Right kidney (tissue), 1 donor: ENCODE data around the gene MARVELD1.

Experiments used
- DNase-seq: peaks from one replicate; pipeline ENCODE4 v3.0.0-alpha.2; 2016

MARVELD1 gene

GRCh38 chr10:97752956-97753355, 39.4 kb downstream of the MARVELD1 start:
- DNase-seq = no peak

- no peak for DNase-seq
These were observed 41.2 kb downstream of the MARVELD1 start for GRCh38 chr10:97754726-97755125.

GRCh38 chr10:97755718-97756117, 42.2 kb downstream of the MARVELD1 start:
- DNase-seq = no peak

DNA sequence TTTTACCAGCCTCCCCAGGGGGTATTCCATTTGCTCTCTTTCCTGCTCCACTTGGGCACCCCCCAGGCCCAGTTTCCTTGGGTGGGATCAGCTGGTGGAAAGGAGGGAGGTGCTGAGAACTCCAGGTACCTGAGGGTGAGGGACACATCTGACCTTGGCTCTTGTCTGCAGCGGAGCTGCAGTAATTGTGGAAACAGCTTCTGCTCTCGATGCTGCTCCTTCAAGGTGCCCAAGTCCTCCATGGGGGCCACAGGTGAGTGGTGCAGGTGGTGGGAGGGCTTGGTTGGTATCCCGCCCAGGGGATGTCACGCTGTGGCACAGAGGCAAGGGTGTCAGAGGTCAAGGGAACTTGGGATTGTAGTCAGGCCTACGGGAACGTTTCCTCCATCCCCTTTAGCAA, 43.9 kb downstream of the MARVELD1 start:
- no peak for DNase-seq

DNA sequence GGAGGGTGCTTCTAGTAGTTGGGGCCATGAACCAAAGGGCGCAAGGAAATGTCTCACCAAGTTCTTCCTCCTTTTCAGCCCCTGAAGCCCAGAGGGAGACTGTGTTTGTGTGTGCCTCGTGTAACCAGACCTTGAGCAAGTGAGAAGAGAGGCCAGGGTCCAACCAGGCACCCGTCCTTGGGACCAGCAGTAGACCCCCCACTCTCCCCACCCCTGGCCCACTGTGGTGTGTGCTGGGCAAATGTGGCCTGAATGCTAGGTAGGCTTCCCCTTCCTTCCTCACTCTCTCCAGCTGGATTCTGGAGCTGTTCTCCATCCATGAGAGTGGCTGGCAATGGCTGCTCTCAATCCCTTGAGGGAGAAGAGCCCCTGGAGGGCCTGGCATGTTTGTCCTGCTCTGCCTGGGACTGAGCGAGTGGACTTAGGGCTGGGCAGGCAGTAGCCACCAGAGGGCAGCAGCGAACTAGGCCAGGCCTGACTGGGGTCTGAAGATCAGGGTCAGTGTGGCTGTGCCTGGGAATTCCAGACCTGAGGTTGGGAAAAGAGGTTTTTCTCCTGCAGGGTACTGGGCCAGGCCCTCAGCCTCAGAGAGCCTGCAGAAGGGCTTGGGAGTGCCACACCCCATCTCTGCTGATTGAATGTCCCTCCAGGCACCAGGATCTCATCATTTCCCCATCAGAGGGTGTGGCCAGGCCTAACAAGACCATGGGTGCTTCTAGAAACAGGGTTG, 45.8 kb downstream of the MARVELD1 start:
- DNase-seq = peak; percentile 49

DNA sequence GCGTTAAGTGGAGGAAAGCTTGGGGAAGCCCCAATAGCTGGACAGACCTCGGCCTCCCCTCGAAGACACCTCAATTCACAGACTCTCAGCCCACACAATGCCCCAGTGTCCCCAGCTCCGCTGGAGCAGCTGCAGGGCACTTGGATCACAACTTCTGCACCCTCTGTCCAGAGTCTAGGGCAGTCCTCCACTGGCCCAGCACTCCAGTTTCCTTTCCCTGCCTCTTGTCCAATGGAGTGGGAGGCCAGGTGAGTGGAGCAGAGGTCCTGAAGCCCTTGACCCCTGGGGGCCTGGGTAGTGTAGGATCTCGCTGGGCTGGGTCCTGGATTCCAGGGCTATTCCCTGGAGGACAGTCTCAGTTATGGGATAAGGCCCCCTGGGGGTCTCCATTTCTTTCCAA, 46.4 kb downstream of the MARVELD1 start:
- no peak for DNase-seq

GRCh38 chr10:97760461-97761257, 47.1 kb downstream of the MARVELD1 start:
- DNase-seq = no peak

DNA sequence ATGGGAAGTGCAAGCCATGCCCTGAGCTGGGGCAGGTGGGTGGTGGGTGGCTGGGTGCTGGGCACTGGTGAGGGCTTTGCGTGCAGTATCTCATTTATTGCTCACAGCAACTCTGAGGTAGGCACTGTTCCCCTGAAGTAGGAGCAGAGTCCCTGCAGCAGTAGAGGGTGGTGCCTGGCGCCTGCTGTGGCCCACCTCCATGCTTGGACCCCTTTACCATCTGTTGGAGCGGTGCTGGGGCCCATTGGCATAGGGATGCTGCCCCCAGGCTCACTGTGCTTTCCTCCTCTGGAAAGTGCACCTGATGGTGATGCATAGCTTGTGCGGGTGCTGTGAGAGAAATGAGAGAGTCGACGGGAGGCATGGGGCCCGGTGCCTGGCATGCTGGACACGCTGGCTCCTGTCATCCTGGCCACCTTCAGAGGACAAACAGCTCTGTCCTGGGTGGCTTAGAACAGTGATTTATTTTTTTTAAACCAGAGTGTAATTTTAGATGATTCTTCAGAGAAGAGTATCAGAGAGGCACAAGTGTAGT, 47.9 kb downstream of the MARVELD1 start:
- no peak for DNase-seq

GRCh38 chr10:97762056-97762455, 48.5 kb downstream of the MARVELD1 start:
- DNase-seq = no peak

DNA sequence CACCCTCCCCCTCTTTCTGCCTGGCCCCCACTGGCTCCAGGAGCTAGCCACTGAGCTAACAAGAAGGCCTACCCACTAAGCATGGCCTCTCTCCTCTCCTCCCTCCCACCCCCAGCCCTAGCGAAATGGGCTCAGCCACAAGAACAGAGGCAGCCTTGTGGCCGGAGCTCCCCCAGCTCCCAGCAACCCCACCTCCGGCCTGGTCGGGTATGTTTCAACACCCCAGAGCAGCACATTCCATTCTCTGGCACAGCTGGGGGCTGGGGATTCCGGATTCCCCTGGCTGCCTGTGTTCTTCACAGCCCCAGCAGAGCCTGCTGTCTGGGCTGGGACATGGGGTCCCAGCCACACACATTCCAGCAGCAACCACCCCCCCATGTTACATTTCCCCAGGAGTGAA, 49.3 kb downstream of the MARVELD1 start:
- DNase-seq = no peak

GRCh38 chr10:97763411-97763810, 49.9 kb downstream of the MARVELD1 start:
- DNase-seq = no peak

- no peak for DNase-seq
These were observed 50.4 kb downstream of the MARVELD1 start for GRCh38 chr10:97763947-97764346.

DNA sequence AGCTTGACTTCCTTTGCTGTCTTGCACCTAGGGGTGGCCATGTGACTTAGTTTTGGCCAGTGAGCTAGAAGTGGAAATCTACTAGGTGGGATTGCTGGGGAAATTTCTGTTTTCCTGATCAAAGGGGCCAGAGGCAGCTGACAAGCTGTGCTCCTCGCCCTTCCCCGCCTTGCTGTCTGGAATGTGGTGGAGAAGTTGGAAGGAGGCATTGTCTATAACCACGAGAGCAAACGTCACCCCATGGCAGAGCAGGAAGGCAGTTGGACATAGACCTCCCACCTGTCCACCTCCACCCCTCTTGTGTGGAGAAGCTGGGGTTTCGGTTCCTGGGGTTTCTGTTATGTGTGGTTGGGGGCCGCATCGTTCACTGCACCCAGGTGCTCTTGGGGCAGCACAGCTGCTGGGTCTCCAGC, 51.0 kb downstream of the MARVELD1 start:
- no peak for DNase-seq

GRCh38 chr10:97765201-97765600, 51.7 kb downstream of the MARVELD1 start:
- DNase-seq = no peak

GRCh38 chr10:97766106-97766810, 52.7 kb downstream of the MARVELD1 start:
- no peak for DNase-seq

GRCh38 chr10:97766996-97767924, 53.7 kb downstream of the MARVELD1 start:
- DNase-seq = no peak
